GM10266 (cell line): ENCODE data around the gene CCNL2.

Source experiments
- DNase-seq: peaks from one replicate; pipeline ENCODE4 v3.0.0; 2012; ENCODE audit errors: extremely low spot score
- CTCF ChIP-seq: IDR thresholded peaks from 2 replicates; pipeline ENCODE4 v1.5.1; 2012; ENCODE audit warnings: mild to moderate bottlenecking, low read depth; ENCODE audit not compliant: control insufficient read depth, insufficient read depth; ENCODE audit errors: missing control alignments

Gene CCNL2

DNA sequence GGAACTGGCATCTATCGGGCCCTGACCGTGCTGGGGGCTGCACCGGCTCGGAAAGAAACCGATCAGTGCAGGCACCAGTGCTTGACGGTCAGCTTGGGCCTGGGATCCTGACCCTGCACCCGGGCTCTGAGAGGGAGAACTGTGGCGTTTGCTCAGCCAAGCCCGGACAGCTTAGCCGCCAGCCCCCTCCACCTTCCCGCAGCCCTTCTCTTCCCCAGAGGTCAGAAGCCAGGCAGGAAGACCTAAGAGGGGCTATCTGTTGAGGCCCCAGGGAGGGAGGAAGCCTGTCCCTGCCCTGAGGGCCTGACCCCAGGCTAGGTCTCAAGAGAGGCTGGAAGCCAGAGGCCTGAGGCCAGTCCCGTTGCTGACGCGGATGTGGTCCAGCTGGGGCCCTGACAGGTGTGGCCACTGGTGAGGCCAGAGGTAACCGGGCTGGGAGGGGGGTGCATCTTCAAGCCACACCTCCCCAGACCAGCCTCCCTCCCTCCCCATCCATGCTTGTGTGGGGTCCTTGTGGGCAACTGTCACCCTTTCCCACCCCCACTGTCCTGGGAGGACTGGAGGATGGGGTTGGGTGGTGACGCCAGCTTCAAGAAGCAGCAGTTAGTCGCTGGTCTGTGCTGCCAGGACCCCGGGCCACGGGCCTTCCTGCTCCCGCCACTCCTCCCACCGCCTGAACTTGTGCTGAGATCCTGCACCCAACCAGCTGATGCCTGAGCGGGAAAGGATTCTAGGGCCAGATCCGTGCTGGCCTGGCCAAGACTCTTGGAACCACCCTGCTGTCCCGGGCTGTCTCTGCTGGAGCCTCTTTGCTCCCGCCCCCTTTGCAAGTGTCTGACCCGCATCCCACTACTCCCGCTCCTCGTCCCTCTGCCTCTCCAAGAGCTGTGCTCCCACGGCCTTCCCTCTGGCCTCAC, 47.4 kb downstream of the CCNL2 start:
- no peak for TF ChIP-seq CTCF
- DNase-seq: no peak

DNA sequence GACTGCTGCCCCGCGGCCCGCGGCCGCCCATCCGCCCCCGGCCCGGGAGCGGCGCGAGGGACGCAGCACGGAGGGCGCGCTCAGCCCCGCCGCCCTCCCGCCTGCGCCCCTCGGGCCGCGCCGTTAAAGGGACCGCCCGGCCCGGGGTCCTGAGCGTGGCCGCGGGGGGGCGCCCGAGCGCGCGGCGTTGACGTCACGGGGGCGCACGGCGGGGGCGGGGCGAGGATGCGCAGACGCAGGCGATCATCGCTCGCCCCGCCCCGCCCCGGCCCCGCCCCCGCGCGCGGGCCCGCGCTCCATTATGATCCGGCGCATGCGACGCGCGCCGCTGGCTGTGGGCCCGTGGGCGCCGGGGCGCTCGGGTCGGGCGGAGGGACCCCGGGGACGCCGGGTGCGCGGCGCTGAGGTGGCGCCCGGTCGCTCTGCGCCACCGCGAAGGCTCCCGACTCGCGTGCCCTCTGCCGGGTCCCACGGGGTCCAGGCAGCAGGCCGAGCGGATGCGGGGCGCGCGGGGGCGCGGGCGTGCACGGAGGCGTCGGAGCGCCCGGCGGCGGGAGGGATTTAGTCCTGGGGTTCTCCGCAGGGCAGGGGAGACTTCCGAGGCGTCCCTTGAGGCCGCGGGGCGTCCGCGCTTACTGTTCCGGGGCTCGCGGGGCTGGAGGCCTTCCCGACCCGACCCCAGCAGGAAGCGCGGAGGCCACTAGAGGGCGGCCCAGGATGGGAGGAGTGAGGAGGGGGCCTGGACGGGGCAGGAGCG, 49.7 kb downstream of the CCNL2 start, which contains the start of gene DVL1:
Gene DVL1 (minus strand): TSS at position 163 of the 757 bp plus-strand sequence. CDS start 353 bp downstream, outside the sequence.
- TF ChIP-seq CTCF: peak; percentile 74
- DNase-seq: peak; percentile 98

DNA sequence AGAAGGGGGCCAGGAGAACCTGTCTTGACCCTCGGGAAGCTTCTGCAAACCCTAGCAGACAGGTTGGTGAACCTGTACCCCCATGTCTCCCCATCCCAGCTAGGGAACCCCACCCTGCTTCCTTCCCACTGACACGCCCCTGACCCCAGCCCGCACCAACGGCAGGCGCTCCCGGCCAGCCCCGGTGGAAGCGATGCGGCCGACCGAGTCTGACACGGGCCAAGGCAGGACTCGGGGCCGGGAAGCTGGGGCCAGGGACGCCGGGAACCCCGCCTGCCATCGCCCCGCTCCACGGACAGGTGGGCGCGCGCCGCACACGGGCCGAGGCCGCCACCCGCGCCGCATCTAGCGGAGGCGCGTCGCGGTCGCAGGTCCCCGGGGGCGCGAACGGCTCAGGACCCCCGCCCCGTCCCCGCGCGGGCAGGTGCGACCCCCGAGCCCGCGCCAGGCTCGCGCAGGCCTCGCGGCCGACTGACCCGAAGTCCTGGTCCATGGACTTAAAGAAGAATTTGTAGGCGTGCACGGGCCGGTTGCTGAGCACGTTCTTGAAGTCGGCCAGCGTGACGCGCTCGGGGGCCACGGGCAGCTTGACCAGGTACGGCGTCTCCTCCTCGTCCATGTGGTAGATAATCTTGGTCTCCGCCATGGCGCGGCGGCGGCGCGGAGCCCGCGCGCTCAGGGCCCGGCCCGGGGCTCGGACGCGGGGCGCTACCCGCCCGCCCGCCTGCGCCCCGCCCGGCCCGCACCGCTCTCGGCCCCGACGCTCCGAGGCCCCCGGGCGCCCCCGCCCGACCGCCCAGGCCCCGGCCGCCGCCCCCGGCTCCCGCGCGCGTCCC, 50.5 kb downstream of the CCNL2 start:
- no peak for DNase-seq
- no peak for TF ChIP-seq CTCF

DNA sequence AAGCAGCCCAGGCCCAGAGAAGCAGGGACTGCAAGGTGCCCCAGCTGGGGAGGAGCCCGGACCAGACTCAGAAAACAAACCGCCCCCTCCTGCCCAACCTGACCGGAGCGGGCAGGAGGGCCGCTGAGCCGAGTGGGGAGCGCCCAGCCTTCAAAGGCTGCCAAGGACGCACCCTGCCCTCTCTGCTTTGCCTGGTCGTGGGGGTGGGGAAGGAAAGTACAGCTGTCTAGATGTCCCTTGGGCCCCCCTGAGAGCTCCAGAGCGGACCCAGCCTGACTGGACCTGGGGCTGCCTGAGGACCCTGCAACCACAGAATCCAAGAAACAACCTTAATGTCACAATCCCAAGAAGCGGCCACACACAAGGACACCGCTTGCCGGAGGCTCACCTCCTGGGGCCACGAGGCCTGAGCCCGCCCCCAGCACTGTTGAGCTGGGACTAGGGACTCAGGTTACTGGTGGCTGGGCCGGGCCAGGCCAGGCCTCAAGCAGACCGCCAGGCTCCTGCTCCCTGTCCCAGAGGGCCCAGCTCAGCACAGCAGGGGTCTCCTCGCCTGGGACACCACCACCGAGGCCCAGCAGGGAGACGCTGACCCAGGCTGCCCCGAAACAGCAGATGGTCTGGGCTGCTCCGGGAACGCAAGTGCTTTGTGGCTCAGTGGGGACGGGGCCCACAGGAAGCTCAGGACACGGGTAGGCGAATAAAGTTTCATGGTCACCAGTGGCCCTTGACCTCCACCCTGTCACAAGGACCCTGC, 51.3 kb downstream of the CCNL2 start:
- DNase-seq: no peak

DNA sequence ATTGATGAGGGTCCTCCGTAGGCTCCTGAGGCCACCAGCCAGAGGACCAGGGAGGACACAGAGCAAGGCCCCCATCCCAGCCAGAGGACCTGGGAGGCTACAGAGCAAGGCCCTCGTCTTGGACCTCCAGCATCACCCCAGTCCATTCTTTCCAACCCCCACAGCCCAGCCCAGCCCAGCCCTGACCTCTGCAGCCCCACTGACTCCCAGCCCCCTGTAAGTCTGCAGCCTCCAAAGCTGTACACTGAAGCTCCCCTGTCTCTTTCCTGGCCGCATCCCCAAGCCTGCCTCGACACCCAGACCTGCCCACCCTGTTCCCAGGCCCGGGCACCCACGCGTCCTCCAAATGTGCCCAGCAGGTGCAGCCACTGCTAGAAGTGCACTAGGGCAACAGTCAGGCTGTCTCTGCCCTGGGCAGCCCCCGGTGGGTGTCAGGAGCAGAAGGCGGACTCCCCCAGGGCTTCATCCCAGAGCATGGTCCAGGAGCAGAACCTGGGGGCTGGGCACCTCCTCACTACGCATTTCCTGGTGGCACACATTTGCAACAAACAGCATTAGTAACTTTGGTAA, 52.0 kb downstream of the CCNL2 start:
- no peak for DNase-seq

More for the DNA sequence above, 51.3 kb downstream of the CCNL2 start:
- no peak for TF ChIP-seq CTCF

More for the DNA sequence above, 52.0 kb downstream of the CCNL2 start:
- TF ChIP-seq CTCF: no peak
